SK-N-SH treated with all-trans-retinoic acid at 6 μM for 48 hours (cell line): ENCODE data around the gene SEPTIN5.

Experiments used
- ATAC-seq: fragments of 200-7000 bp; cut with Tn5 transposase; 3 replicates; pipeline ENCODE4 v1.9.1; 2020; ENCODE audit warnings: mild to moderate bottlenecking, moderate library complexity
- ARNTL ChIP-seq: fragments of 450-650 bp; formaldehyde crosslinking; IDR thresholded peaks from 2 replicates; pipeline ENCODE4 v1.5.0; 2020; ENCODE audit warnings: low read depth, mild to moderate bottlenecking, moderate library complexity, borderline replicate concordance
- BACH2 ChIP-seq: fragments of 250-450 bp; sonication (Bioruptor Pico); IDR thresholded peaks from 2 replicates; pipeline ENCODE4 v1.9.0; 2021; ENCODE audit warnings: mild to moderate bottlenecking, borderline replicate concordance
- CREB5 ChIP-seq: fragments of 250-450 bp; sonication (Bioruptor Pico); IDR thresholded peaks from 2 replicates; pipeline ENCODE4 v1.5.1; 2020; ENCODE audit warnings: low read depth, mild to moderate bottlenecking, moderate library complexity
- CSDC2 ChIP-seq: fragments of 250-450 bp; sonication (Bioruptor Pico); IDR thresholded peaks from 2 replicates; pipeline ENCODE4 v1.5.0; 2020; ENCODE audit warnings: mild to moderate bottlenecking, moderate library complexity
- CSRNP3 ChIP-seq: fragments of 250-450 bp; sonication (Bioruptor Pico); IDR thresholded peaks from 2 replicates; pipeline ENCODE4 v1.5.1; 2021; ENCODE audit warnings: mild to moderate bottlenecking, moderate library complexity
- ESRRG ChIP-seq: fragments of 250-450 bp; sonication (Bioruptor Pico); IDR thresholded peaks from 2 replicates; pipeline ENCODE4 v1.6.1; 2021; ENCODE audit warnings: mild to moderate bottlenecking
- GLIS3 ChIP-seq: fragments of 250-450 bp; sonication (Bioruptor Pico); IDR thresholded peaks from 2 replicates; pipeline ENCODE4 v1.5.0; 2020; ENCODE audit warnings: mild to moderate bottlenecking, moderate library complexity
- OSR1 ChIP-seq: fragments of 250-450 bp; sonication (Bioruptor Pico); IDR thresholded peaks from 2 replicates; pipeline ENCODE4 v1.8.0; 2022; ENCODE audit warnings: moderate library complexity, mild to moderate bottlenecking, inconsistent platforms
- PATZ1 ChIP-seq: fragments of 250-450 bp; sonication (Bioruptor Pico); IDR thresholded peaks from 2 replicates; pipeline ENCODE4 v1.8.0; 2020; ENCODE audit warnings: mild to moderate bottlenecking, moderate library complexity, borderline replicate concordance
- POU6F1 ChIP-seq: fragments of 250-450 bp; sonication (Bioruptor Pico); IDR thresholded peaks from 2 replicates; pipeline ENCODE4 v1.8.0; 2021; ENCODE audit warnings: low read depth, mild to moderate bottlenecking, moderate library complexity, borderline replicate concordance
- PPARA ChIP-seq: fragments of 250-450 bp; sonication (Bioruptor Pico); IDR thresholded peaks from 2 replicates; pipeline ENCODE4 v1.5.0; 2020; ENCODE audit warnings: mild to moderate bottlenecking, borderline replicate concordance
- RARB ChIP-seq: fragments of 250-450 bp; sonication (Bioruptor Pico); IDR thresholded peaks from 2 replicates; pipeline ENCODE4 v1.8.0; 2021; ENCODE audit warnings: mild to moderate bottlenecking, moderate library complexity
- SNAI2 ChIP-seq: fragments of 250-450 bp; sonication (Bioruptor Pico); IDR thresholded peaks from 2 replicates; pipeline ENCODE4 v1.5.0; 2020; ENCODE audit warnings: mild to moderate bottlenecking, moderate library complexity
- TCF4 ChIP-seq: fragments of 250-450 bp; sonication (Bioruptor Pico); IDR thresholded peaks from 2 replicates; pipeline ENCODE4 v1.8.0; 2021; ENCODE audit warnings: mild to moderate bottlenecking, moderate library complexity, borderline replicate concordance
- TOX ChIP-seq: fragments of 250-450 bp; sonication (Bioruptor Pico); IDR thresholded peaks from 2 replicates; pipeline ENCODE4 v1.8.0; 2021; ENCODE audit warnings: mild to moderate bottlenecking, moderate library complexity, borderline replicate concordance
- TSHZ2 ChIP-seq: fragments of 250-450 bp; sonication (Bioruptor Pico); IDR thresholded peaks from 2 replicates; pipeline ENCODE4 v1.5.0; 2020; ENCODE audit warnings: mild to moderate bottlenecking, moderate library complexity
- ZC3H10 ChIP-seq: fragments of 250-450 bp; sonication (Bioruptor Pico); IDR thresholded peaks from 2 replicates; pipeline ENCODE4 v1.5.1; 2021; ENCODE audit warnings: mild to moderate bottlenecking, moderate library complexity
- ZFP30 ChIP-seq: fragments of 450-650 bp; formaldehyde crosslinking; IDR thresholded peaks from 2 replicates; pipeline ENCODE4 v1.5.0; 2022; ENCODE audit warnings: mild to moderate bottlenecking, moderate library complexity
- ZNF565 ChIP-seq: fragments of 450-650 bp; formaldehyde crosslinking; conservative IDR thresholded peaks from 2 replicates; pipeline ENCODE4 v1.5.0; 2020; ENCODE audit warnings: low read depth, mild to moderate bottlenecking, moderate library complexity
- ZNF70 ChIP-seq: fragments of 450-650 bp; formaldehyde crosslinking; IDR thresholded peaks from 2 replicates; pipeline ENCODE4 v1.5.0; 2020; ENCODE audit warnings: mild to moderate bottlenecking, moderate library complexity
- ZNF8 ChIP-seq: fragments of 450-650 bp; formaldehyde crosslinking; IDR thresholded peaks from 2 replicates; pipeline ENCODE4 v1.5.0; 2020; ENCODE audit warnings: mild to moderate bottlenecking, moderate library complexity

Gene SEPTIN5

GRCh38 chr22:19713650-19714311, 522 bp upstream of the SEPTIN5 start:
- no peak; the same call in 2 of the 3 replicates for ATAC-seq
- no peak for TF ChIP-seq RARB (CRISPR knock-in tag)
- no peak for TF ChIP-seq ZFP30
- no peak for TF ChIP-seq POU6F1 (CRISPR knock-in tag)
- no peak for TF ChIP-seq CSDC2 (CRISPR knock-in tag)
- TF ChIP-seq BACH2, result no peak
- no peak for TF ChIP-seq CSRNP3 (CRISPR knock-in tag)
- TF ChIP-seq GLIS3, result no peak
- TF ChIP-seq TCF4, result no peak
- no peak for TF ChIP-seq ZC3H10
- TF ChIP-seq ESRRG (CRISPR knock-in tag), result no peak
- TF ChIP-seq OSR1, result no peak
- no peak for TF ChIP-seq TOX
- TF ChIP-seq CREB5 (CRISPR knock-in tag), result no peak
- no peak for TF ChIP-seq ZNF8
- TF ChIP-seq TSHZ2 (CRISPR knock-in tag), result no peak
- no peak for TF ChIP-seq ARNTL
- no peak for TF ChIP-seq SNAI2
- no peak for TF ChIP-seq ZNF70 (CRISPR knock-in tag)

- TF ChIP-seq PPARA (CRISPR knock-in tag) (no peak), GLIS3 (no peak), OSR1 (no peak), RARB (CRISPR knock-in tag) (no peak), ZNF565 (CRISPR knock-in tag) (no peak), ZNF70 (CRISPR knock-in tag) (no peak), PATZ1 (CRISPR knock-in tag) (no peak), ARNTL (no peak), ZNF8 (no peak)
- ATAC-seq, result no peak
These were observed 1.1 kb downstream of the SEPTIN5 start for GRCh38 chr22:19715188-19715930.
